Neuronal stem cell (in vitro differentiated cells): Measurements from ENCODE around the gene TRAPPC13.

Experiments
- DNase-seq: peaks from one replicate; pipeline ENCODE4 v3.0.0-alpha.2; 2013; ENCODE audit warnings: low spot score
- H2AFZ ChIP-seq: one replicate; pipeline ENCODE4 v1.6.1; 2013; ENCODE audit warnings: mild to moderate bottlenecking, low read length, inconsistent platforms
- H2AK5ac ChIP-seq: 2 replicates; pipeline ENCODE4 v1.6.1; 2013; ENCODE audit warnings: low read depth, mild to moderate bottlenecking, inconsistent platforms, low read length, moderate library complexity, mixed read lengths
- H2BK120ac ChIP-seq: 2 replicates; pipeline ENCODE4 v1.6.1; 2013; ENCODE audit warnings: low read depth, mild to moderate bottlenecking, inconsistent platforms, low read length, moderate library complexity, mixed read lengths
- H2BK12ac ChIP-seq: one replicate; pipeline ENCODE4 v1.6.1; 2013; ENCODE audit warnings: low read length, inconsistent platforms
- H2BK15ac ChIP-seq: 2 replicates; pipeline ENCODE4 v1.6.1; 2013; ENCODE audit warnings: mild to moderate bottlenecking, low read length, inconsistent platforms, mixed read lengths
- H2BK5ac ChIP-seq: one replicate; pipeline ENCODE4 v1.6.1; 2013; ENCODE audit warnings: inconsistent platforms, mild to moderate bottlenecking, low read length, moderate library complexity
- H3K14ac ChIP-seq: one replicate; pipeline ENCODE4 v1.6.1; 2013; ENCODE audit warnings: low read length, inconsistent platforms
- H3K18ac ChIP-seq: 2 replicates; pipeline ENCODE4 v1.6.1; 2013; ENCODE audit warnings: low read length, inconsistent platforms
- H3K23ac ChIP-seq: 2 replicates; pipeline ENCODE4 v1.6.1; 2013; ENCODE audit warnings: low read depth, mild to moderate bottlenecking, mixed read lengths, low read length, inconsistent platforms; ENCODE audit not compliant: poor library complexity
- H3K27ac ChIP-seq: replicated peaks from 3 replicates; pipeline ENCODE4 v1.5.1; 2013; ENCODE audit warnings: low read length, inconsistent platforms
- H3K27me3 ChIP-seq, 3 experiments: 2 replicates each; pipeline ENCODE4 v1.6.1; 2013; ENCODE audit warnings: low read length in 3 of 3, mild to moderate bottlenecking in 2 of 3, inconsistent platforms in 1 of 3, low read depth in 1 of 3, mixed read lengths in 1 of 3, moderate library complexity in 1 of 3; ENCODE audit not compliant: control insufficient read depth in 3 of 3, insufficient read depth in 3 of 3
- H3K36me3 ChIP-seq, 2 donors: replicated peaks in 1 of 2; 2 replicates each; pipeline ENCODE4 v1.6.1; 2013; ENCODE audit warnings: low read length in 2 of 2; ENCODE audit not compliant: control insufficient read depth in 2 of 2, insufficient read depth in 2 of 2
- H3K4ac ChIP-seq: 2 replicates; pipeline ENCODE4 v1.6.1; 2013; ENCODE audit warnings: inconsistent platforms, mild to moderate bottlenecking, low read length, moderate library complexity
- H3K4me1 ChIP-seq, 2 donors: 1 replicate in 1 of 2; 2 replicates in 1 of 2; pipeline ENCODE4 v1.6.1; 2013; ENCODE audit warnings: low read length in 2 of 2, low read depth in 1 of 2; ENCODE audit not compliant: control insufficient read depth in 2 of 2, insufficient read depth in 1 of 2
- H3K4me2 ChIP-seq: one replicate; pipeline ENCODE4 v1.6.1; 2013; ENCODE audit warnings: mild to moderate bottlenecking, low read length, inconsistent platforms; ENCODE audit not compliant: insufficient read depth, poor library complexity, severe bottlenecking
- H3K4me3 ChIP-seq, 2 donors: 2 replicates each; pipeline ENCODE4 v1.5.1; 2013; ENCODE audit warnings: low read length in 2 of 2, mild to moderate bottlenecking in 2 of 2, inconsistent platforms in 1 of 2, moderate library complexity in 1 of 2
- H3K79me1 ChIP-seq: one replicate; pipeline ENCODE4 v1.6.1; 2013; ENCODE audit warnings: low read depth, mild to moderate bottlenecking, inconsistent platforms, low read length, moderate library complexity
- H3K9ac ChIP-seq: one replicate; pipeline ENCODE4 v1.6.1; 2013; ENCODE audit warnings: mild to moderate bottlenecking, low read depth, low read length, inconsistent platforms; ENCODE audit not compliant: poor library complexity
- H3K9me3 ChIP-seq, 2 donors: replicated peaks in 1 of 2; 2 replicates each; pipeline versions ENCODE3 to v1.6.1; 2013; ENCODE audit warnings: low read length in 2 of 2, mild to moderate bottlenecking in 2 of 2, inconsistent platforms in 1 of 2, low read depth in 1 of 2, mixed read lengths in 1 of 2, moderate library complexity in 1 of 2; ENCODE audit not compliant: control insufficient read depth in 2 of 2, insufficient read depth in 1 of 2
- H4K8ac ChIP-seq: one replicate; pipeline ENCODE4 v1.6.1; 2013; ENCODE audit warnings: low read depth, mild to moderate bottlenecking, inconsistent platforms, low read length, moderate library complexity
- H4K91ac ChIP-seq: one replicate; pipeline ENCODE4 v1.6.1; 2013; ENCODE audit warnings: low read length, low read depth, mild to moderate bottlenecking, inconsistent platforms; ENCODE audit not compliant: poor library complexity
- WGBS, 2 donors: extraction: QIAGEN DNeasy Blood & Tissue Kit; methylation state at CpG; one replicate each; pipeline ENCODE4 v1.1.7; 2013; ENCODE audit warnings: missing lambda C conversion rate in 2 of 2, mixed read lengths in 1 of 2; ENCODE audit not compliant: insufficient read length in 2 of 2, insufficient replicate concordance in 1 of 2; ENCODE audit errors: extremely low coverage in 2 of 2; 5-methylcytosine and 5-hydroxymethylcytosine counted together

The TRAPPC13 gene

GRCh38 chr5:65651144-65651543 lies 26.3 kb downstream of the TRAPPC13 start:
- no peak overlapping the region for H3K23ac ChIP-seq
- H3K9me3 ChIP-seq, result no peaks in the 10 kb centered on the region
- H3K4ac ChIP-seq, result no peak overlapping the region
- no peak overlapping the region for H3K27ac ChIP-seq
- no CpG with 5 or more reads among the region's 5 CpGs for WGBS, 2 donors
- H2AK5ac ChIP-seq, result no peak overlapping the region
- H3K4me1 ChIP-seq, result peaks cover 0 to 1% of the 10 kb centered on the region in 2 donors
- no peak overlapping the region for H3K14ac ChIP-seq
- no peak overlapping the region for H4K8ac ChIP-seq
- H2BK15ac ChIP-seq, result no peak overlapping the region
- H4K91ac ChIP-seq, result no peak overlapping the region
- DNase-seq, result no peak
- peaks cover 0 to 42% of the 10 kb centered on the region in 2 donors for H3K36me3 ChIP-seq
- no peaks in the 10 kb centered on the region for H3K27me3 ChIP-seq
- H2BK5ac ChIP-seq, result no peak overlapping the region
- H3K18ac ChIP-seq, result no peak overlapping the region
- H2AFZ ChIP-seq, result no peak overlapping the region
- H2BK12ac ChIP-seq, result no peak overlapping the region
- no peak overlapping the region for H2BK120ac ChIP-seq
- no peak overlapping the region for H3K4me3 ChIP-seq
- no peak overlapping the region for H3K9ac ChIP-seq
- no peak overlapping the region for H3K4me2 ChIP-seq
- H3K79me1 ChIP-seq, result no peaks in the 10 kb centered on the region

- peaks cover 0 to 51% of the 10 kb centered on the region in 2 donors for H3K36me3 ChIP-seq
- no peak overlapping the region for H2BK5ac ChIP-seq
Measured at GRCh38 chr5:65654713-65655112, 29.9 kb downstream of the TRAPPC13 start.

GRCh38 chr5:65663804-65664521 lies 39.1 kb downstream of the TRAPPC13 start:
- H2BK120ac ChIP-seq, result no peak overlapping the region
- H3K18ac ChIP-seq, result no peak overlapping the region
- H3K4ac ChIP-seq, result no peak overlapping the region
- no peaks in the 10 kb centered on the region for H3K27me3 ChIP-seq
- H3K27ac ChIP-seq, result no peak overlapping the region
- no CpG with 5 or more reads among the region's 1 CpG for WGBS, 2 donors
- H3K36me3 ChIP-seq, result peaks cover 0 to 80% of the 10 kb centered on the region in 2 donors
- H3K4me1 ChIP-seq, result peaks cover 0 to 2% of the 10 kb centered on the region in 2 donors
- no peak overlapping the region for H3K9ac ChIP-seq
- no peak overlapping the region for H4K8ac ChIP-seq
- no peak overlapping the region for H2BK5ac ChIP-seq
- H4K91ac ChIP-seq, result no peak overlapping the region
- no peak overlapping the region for H3K14ac ChIP-seq
- peak; percentile 23 for DNase-seq
- H3K9me3 ChIP-seq, result no peaks in the 10 kb centered on the region
- H3K4me3 ChIP-seq, result no peak overlapping the region
- H2BK12ac ChIP-seq, result no peak overlapping the region
- no peak overlapping the region for H3K23ac ChIP-seq
- no peak overlapping the region for H3K4me2 ChIP-seq
- no peak overlapping the region for H2BK15ac ChIP-seq
- no peaks in the 10 kb centered on the region for H3K79me1 ChIP-seq
- no peak overlapping the region for H2AK5ac ChIP-seq
- H2AFZ ChIP-seq, result no peak overlapping the region

More at GRCh38 chr5:65654713-65655112, 29.9 kb downstream of the TRAPPC13 start:
- Histone ChIP-seq H3K4me1 (no peaks in the 10 kb centered on the region), H3K4me3 (no peak overlapping the region), H3K23ac (no peak overlapping the region), H3K4ac (no peak overlapping the region), H4K8ac (no peak overlapping the region), H2BK120ac (no peak overlapping the region), H3K9ac (no peak overlapping the region), H2AK5ac (no peak overlapping the region), H3K18ac (no peak overlapping the region), H3K14ac (no peak overlapping the region), H3K27me3 (no peaks in the 10 kb centered on the region), H2AFZ (no peak overlapping the region), H3K4me2 (no peak overlapping the region), H3K27ac (no peak overlapping the region), H4K91ac (no peak overlapping the region), H2BK15ac (no peak overlapping the region), H3K79me1 (no peaks in the 10 kb centered on the region), H2BK12ac (no peak overlapping the region), H3K9me3 (no peaks in the 10 kb centered on the region)
- no peak for DNase-seq
- WGBS, 2 donors, result no CpG with 5 or more reads among the region's 2 CpGs

GRCh38 chr5:65668696-65669095 lies 43.9 kb downstream of the TRAPPC13 start:
- no peak overlapping the region for H3K23ac ChIP-seq
- no CpG with 5 or more reads among the region's 7 CpGs for WGBS, 2 donors

More at GRCh38 chr5:65668696-65669095, 43.9 kb downstream of the TRAPPC13 start:
- Histone ChIP-seq H3K36me3 (peaks cover 0 to 71% of the 10 kb centered on the region in 2 donors), H2AFZ (no peak overlapping the region), H3K27me3 (no peaks in the 10 kb centered on the region), H3K4ac (no peak overlapping the region), H3K9ac (no peak overlapping the region), H3K4me1 (peaks cover 0 to 2% of the 10 kb centered on the region in 2 donors), H2BK12ac (no peak overlapping the region), H4K8ac (no peak overlapping the region), H3K27ac (no peak overlapping the region), H2BK15ac (no peak overlapping the region), H3K4me3 (no peak overlapping the region), H3K79me1 (no peaks in the 10 kb centered on the region), H2BK120ac (no peak overlapping the region), H3K18ac (no peak overlapping the region), H2AK5ac (no peak overlapping the region), H3K14ac (no peak overlapping the region), H3K4me2 (no peak overlapping the region), H2BK5ac (no peak overlapping the region), H4K91ac (no peak overlapping the region), H3K9me3 (no peaks in the 10 kb centered on the region)
- no peak for DNase-seq
